ENCODE data around the gene GATAD2B.
"Not testable (repeated sequence)": the region's sequence is repeated elsewhere in the genome, so short reads cannot be mapped to it uniquely, and the experiment has no call there.

GATAD2B gene

DNA sequence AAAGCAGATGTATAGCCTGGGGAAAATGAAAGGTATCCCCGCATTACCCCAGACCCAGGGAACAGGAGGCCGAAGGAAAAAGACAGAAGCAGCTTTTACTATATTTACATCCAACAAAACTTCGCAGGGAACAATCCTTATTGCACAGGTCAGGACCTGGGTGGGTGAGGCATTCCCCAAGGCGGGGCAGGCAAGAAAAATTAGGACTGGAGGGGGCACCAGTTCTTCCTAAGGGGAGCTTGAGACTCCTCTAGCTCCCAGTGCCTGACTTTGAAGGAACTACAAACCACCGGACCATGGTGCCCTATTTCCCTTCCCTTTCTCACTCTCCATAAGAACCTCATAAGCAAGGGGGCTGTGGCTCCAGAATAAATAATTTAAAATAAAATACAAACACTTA, 6.7 kb upstream of the GATAD2B start:
- no peak for DNase-seq

DNA sequence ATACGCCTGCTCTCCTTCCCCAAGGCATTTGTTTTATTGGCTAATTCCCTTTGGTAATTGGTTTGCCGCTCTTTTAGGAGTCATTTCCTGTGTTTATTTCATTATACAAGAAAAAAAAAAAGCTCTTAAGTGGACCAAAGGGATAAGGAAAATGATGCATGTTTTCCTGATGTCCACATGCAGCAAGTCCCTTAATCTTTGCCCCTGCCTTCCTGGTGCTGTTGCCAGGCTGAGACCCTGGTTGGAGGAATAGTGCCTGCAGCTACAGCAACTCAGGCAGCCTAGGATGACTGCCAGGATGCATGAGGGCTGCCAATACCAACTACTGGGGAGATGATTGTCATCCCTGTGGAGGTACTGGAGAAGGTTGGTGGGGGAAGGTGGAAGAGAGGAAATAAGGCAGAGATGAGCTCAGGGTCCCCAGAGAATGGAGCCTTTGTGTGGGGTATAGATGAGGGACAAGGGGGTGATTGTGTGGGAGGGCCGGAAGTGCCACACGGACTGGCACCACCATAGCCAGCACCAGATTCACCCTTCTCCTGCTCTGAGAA, 6.1 kb upstream of the GATAD2B start:
- no peak for DNase-seq

DNA sequence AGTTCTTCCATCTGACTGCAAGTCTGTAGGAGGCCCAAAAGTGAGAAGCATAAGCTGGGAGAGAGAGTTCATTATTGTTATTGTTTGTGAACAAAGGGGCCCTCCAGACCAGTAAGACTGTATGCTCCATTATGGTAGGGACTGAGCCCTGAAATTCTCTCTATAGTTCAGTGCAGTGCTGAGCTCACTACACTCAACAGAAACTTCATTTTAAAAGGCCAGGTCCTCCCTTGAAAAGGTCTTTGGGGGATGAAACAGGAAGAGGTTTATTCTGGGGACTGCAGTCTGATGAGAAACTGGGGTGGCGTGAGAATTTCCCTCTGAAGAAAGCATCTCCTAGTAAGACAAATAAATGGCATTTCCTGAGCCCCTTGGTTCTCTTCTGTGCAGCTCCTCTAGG, 5.5 kb upstream of the GATAD2B start:
- DNase-seq, result no peak

DNA sequence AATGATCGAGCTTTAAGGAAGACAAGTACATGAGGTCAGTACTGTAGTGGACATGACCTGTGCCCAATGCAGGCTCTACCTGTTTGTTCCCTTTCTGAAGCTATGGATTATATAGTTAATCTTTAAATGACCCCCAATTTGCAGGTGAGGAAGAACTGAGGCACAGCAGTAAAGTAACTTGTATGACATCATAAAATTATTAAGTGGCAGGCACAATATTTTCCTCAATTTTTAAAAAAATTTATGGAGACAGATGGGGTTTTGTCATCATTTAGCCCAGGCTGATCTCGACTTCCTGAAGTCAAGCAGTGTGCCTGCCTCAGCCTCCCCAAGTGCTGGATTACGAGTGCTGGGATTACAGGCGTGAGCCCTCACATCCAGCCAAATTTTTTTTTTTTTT, 3.6 kb upstream of the GATAD2B start:
- DNase-seq, result no peak

DNA sequence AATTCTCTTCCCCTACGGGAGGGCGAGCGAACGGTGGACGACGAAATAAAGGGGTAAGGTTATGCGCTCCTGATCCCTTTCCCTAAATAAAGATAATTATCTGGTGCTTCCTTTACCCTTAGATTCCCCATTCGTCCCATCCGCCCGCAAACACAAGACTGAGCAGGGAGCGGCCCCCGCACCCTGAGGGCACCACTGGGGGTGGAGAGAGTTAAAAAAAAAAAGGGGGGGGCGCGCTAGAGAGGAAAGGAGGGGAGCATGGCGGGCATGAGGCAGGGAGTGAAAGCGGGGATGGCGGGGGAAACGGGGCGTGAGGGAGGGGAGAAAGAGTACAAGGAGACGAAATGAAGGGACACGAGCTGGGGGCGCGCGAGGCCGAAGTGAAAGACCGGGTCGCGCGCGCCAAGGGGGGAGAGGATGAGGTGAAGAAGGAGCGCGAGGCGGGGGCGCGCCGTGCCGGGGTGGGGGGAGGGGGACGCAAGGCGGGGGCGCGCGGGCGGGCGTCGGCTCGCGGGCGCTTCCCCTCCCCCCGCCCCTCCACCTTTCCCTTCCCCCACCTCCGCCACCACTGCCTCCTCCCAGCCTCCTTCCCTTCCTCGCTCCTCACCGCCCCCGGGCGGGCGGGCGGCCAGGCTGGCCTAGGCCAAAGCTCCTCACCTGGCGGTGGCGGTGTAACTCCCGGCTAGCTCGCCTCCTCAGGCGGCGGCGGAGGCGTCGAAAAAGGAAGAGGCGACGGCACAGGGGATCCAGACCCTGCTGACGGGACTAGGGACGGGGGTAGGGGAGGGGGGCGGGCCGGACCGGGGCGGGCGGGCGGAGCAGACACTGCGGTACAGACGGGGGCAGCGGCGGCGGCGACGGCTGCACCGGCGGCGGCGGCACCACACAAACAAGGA, 448 bp downstream of the GATAD2B start:
- peak; percentile 83 for DNase-seq

DNA sequence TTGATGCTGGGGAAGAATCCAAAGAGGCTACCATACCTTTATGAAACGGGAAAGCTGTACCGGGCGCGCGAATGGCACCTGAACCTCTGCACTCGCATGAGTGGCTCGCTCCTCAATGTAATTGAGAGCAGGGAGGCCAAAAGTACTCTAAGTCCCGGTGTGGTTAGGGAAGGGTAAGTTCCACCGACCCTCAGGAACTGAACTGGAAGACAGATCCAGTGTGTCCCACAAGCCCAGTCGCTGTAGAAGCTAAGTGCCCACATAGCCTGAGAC, 1.0 kb downstream of the GATAD2B start:
- no peak for DNase-seq

DNA sequence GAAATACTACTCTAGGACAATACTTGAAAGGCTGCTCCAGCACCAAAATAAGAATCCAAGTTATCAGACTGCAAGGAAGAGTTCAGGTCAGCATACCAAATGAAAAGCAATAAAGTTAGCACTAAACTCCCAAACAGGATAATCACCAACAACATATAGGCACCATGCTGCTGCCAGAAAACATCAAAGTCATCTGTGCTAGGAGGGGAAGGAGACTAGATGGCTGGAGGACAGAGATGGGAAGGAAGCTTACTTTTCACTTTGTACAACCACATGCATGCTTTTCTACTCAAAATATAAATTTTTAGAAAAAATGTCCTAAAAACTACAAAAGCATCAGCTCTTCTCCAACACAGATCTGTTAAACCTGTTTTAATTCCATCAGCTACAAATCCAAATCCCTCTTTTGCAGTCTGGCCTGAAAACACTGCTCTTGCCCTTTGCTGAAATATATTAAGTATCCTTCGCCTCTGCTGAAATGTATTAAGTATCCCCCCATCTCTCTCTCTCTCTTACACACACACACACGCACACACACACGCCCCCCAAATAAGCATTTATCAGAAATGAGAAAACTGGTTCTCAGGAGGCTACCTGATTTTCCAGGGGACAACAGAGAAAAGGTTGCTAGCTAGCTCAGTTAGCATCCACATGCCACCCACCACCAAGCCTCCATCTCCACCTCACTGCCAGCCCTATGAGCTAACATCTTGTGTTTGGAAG, 1.5 kb downstream of the GATAD2B start:
- no peak for DNase-seq

DNA sequence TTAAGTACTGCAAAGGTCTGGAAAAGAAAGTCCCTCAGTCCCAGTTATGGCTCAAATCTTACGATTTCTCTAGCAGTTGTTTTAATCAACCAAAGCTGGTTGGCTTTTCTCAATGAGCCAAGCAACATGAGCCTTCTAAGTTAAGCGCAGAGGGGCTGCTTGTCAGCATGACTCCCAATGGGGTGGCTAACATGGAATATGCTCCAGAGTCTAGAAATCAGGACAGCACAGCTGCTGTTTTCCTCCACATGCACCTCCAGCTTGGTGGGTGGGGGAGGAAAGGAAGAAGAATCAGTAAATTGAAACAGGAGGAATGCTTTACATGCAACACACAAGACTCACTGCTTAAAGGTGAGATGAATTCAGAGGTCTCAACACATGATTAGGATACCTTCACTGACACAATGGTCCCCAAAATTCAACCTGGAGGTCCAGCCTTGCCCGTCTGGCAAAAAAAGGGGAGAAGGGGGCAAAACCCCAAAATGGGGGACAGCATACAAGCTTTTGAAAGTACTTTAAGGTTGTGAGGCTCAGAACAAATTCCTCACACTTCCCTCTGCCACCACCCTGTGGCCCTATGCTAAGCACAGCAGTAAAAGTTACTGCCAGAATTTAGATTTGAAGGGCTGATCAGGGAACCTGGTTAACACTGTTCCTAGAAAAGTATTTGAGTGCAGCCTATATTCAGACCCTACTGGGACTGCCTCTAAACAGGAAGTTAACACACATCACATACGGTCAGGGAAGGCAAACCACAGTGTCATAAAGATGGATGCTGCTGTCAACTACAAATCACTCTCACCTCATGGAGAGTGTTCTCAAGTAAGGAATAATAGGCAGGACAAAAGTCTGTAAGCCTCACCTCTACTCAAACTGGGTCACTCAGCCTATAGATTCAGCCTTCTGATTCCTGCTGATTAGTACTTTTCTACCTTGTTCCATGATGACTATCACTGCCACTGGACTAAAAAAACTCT, 2.6 kb downstream of the GATAD2B start:
- peak; percentile 56 for DNase-seq

DNA sequence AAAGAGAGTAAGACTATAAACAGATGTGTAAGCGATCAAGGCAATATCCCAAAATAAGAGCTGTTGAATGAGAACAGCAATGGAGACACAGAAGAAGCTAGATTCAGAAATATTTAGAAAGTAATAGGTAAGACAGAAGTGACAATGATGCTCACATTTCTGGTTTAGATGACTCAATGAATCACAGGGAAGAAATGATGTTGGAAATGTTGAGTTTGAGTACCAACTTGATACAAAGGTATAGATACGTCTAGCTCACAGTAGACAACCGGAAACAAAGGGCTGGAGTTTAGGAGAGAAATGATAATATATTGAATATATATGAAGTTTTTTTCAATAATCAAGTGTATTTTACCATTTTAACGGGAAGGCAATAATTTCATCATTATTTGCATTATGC, 6.5 kb downstream of the GATAD2B start:
- DNase-seq, result no peak

DNA sequence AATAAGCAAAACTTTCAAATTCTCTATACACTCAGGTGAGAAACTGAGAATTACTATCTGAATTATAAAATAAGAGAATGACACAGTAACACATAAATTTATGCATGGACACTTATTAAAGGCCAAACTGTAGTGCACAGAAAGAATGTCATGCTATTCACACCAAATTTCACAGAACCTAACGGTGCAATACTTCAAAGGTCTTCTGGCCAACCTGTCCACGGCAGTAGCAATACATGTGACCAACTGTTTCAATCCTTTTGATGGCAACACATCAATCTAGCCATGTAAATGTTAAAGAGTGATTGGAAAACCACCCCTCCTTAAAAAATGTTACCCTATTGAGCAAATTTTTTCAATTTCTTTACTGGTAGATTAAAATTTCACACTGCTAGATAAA, 10.4 kb downstream of the GATAD2B start:
- DNase-seq, result no peak

DNA sequence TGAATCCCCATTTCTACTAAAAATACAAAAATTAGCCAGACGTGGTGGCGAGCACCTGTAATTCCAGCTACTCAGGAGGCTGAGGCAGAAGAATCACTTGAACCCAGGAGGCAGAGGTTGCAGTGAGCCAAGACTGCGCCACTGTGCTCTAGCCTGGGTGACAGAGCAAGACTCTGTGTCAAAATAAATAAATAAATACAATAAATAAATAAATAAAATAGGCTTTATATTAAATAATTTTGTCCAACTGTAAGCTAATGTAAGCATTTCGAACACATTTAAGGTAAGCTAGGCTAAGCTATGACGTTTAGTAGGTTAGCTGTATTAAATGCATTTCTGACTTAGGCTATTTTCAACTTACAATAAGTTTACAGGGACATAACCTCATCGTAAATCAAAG, 12.2 kb downstream of the GATAD2B start:
- not testable (repeated sequence) for DNase-seq

DNA sequence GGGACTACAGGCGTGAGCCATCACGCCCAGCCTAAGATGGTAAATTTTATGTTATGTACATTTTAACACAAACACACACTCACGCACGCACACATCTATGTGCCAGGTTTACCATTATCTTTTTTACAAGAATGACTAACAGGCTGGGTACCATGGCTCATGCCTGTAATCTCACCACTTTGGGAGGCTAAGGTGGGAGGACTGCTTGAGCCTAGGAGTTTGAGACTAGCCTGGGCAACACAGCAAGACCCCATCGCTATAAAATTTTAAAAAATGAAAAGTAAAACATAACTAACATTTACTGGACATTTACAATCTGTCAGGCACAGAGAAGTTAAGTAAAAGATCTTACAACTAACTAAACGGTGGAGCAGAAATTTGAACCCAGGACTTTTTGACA, 14.7 kb downstream of the GATAD2B start:
- DNase-seq, result no peak

DNA sequence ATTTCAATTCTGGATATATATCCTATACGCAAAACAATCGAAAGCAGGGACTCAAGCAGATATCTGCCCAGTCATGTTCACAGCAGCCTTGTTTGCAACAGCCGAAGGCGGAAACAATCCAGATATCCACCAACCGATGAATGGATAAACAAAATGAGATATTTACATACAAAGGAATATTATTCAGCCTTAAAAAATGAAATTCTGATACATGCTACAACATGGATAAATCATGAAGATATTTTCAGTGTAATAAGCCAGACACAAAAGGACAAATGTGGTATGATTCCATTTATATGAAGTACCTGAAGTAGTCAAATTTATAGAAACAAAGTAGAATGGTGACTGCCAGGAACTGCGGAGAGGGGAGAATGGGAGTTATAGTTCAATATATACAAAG, 15.6 kb downstream of the GATAD2B start:
- no peak for DNase-seq

DNA sequence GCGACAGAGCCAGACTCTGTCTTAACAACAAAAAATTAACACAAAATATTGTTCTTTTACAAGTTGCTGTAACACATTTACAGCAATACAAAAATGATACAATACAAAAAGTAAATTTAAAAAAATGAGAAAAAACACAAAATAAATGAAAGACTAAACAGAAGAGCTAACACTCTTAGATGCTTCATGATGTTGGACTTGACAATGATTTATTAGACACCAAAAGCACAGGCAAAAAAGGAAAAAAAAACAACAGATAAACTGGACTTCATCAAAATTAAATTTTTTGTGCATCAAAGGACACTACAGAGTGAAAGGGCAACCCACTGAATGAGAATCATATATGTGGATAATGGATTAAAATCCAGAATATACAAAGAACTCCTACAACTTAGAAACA, 16.4 kb downstream of the GATAD2B start:
- DNase-seq, result no peak

DNA sequence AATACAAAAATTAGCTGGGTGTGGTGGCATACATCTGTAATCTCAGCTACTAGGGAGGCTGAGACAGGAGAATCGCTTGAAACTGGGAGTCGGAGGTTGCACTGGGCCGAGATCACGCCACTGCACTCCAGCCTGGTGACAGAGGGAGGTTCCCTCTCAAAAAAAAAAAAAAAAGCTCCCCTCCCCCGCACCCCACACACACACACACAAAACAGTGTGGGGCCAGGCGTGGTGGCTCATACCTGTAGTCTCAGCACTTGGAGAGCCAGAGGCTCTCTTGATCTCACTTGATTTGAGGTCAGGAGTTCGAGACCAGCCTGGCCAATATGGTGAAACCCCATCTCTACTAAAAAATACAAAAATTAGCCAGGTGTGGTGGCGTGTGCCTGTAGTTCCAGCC, 16.9 kb downstream of the GATAD2B start:
- not testable (repeated sequence) for DNase-seq

DNA sequence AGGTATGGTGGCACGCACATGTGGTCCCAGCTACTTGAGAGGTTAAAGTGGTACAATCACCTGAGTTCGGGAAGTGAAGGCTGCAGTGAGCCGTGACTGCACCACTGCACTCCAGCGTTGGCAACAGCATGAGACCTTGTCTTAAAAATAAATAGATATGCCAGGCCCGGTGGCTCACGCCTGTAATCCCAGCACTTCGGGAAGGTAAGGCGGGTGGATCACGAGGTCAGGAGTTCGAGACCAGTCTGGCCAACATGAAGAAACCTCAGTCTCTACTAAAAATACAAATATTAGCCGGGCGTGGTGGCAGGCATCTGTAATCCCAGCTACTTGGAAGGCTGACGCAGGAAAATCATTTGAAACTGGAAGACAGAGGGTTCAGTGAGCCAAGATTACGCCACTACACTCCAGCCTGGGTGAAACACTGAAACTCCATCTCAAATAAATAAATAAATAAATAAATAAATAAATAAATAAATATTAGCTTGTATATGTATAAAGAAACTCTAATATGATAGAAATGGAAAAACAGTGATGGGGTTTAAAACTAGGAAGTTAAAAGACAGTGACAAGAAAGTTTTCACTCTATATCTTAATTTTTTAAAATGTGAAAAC, 18.8 kb downstream of the GATAD2B start:
- no peak for DNase-seq

DNA sequence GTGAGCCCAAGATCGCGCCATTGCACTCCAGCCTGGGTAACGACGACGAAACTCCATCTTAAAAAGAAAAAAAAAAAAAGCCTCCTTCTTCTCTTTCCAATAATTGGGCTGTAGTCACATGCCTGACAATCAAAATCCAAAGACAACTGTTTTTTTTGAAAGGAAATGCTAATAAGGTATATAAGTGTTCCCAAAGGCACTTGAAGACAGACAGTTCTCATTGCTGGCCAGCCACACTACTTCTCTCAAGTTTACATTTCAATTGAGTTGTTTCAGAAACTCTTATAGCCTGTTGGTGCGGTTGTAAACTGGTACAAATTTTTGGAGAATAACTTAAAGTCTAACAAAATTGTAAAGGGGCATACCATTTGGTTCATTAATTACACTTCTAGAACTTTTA, 23.3 kb downstream of the GATAD2B start:
- no peak for DNase-seq

DNA sequence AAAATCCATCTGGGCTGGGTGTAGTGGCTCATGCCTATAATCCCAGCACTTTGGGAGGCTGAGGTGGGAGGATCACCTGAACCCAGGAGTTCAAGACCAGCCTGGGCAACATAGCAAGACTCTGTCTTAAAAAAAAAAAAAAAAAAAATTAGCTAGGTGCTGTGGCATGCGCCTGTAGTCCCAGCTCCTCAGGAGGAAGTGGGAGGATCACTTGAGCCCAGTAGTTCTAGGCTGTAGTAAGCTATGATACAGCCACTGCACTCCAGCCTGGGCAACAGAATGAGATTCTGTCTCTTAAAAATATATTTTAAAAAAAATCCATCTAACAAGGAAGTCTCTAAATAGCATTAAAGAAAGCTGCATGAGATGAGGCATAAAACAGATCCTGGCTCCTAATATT, 26.9 kb downstream of the GATAD2B start:
- DNase-seq, result not testable (repeated sequence)

DNA sequence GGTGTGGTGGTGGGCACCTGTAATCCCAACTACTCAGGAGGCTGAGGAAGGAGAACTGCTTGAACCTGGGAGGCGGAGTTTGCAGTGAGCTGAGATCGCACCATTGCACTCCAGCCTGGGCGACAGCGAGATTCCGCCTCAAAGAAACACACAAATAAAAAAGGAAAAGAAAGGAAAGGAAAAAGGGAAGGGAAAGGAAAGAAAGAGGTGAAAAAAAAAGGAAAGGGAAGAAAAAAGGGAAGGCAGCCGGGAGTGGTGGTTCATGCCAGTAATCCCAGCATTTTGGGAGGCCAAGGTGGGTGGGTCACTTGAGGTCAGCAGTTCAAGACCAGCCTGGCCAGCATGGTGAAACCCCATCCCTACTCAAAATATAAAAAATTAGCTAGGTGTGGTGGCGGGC, 31.7 kb downstream of the GATAD2B start:
- not testable (repeated sequence) for DNase-seq

DNA sequence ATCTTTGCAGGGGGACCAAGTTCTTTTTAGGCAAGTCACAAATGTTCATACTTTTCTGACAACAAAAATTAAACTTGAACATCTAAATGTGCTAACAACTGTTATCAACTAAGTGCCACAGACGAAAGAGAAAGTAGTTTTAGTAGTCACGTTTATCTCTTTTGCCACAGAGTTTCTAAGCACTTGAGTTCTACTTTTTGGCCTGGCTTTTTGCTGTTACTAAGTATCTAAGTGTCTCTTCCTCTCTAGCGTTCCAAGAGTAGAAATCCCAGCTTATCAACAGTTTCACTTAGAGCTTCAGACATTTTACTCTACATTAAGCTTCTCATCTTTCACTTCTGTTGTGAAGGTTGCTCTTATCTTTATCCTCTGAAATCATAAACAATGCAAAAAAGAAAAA, 34.2 kb downstream of the GATAD2B start:
- peak; percentile 11 for DNase-seq

DNA sequence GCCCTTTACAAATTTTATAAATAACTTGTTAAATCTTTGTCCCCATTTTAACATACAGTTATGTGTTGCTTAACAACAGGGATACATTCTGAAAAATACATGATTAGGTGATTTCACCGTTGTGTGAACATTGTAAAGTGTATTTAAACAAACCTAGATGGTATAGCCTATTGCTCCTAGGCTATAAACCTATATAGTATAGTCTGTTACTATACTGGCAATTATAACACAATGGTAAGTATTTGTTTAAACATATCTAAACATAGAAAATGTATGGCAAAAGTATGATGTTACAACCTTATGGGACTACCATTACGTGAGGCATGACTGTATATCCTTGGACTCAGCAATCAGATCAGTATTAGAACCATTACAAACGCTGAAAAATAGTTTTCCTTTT, 36.6 kb downstream of the GATAD2B start:
- no peak for DNase-seq

DNA sequence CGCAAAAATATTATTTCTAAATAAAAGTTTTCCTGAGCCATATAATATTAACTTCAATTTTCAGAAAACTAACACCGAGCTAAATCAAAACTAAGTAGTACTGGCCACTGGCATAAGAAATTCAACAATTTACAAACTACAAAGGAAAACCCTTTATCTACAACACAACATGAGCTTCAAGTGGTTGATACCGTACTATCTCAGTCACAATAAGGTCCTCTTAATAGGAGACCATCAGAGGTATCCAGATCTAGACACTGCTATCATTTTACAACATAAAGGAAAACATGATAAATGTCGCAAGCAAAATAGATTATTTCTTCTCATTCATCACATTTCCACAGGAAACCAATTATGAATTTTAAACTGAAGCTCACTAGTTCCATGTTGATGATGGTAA, 39.5 kb downstream of the GATAD2B start:
- no peak for DNase-seq
